Esophagus muscularis mucosa (tissue), 4 donors: ENCODE measurements around the gene ST7L. TPM values are rescaled to one million over a fixed set of nuclear protein-coding genes. Genes with fewer than 3 reads are reported as not detected.
A peak's percentile ranks its signal among the peaks of the same experiment; 100 is the strongest.

Source experiments
- DNase-seq: peaks from one replicate; pipeline ENCODE4 v3.0.0-alpha.2; 2017; ENCODE audit errors: extremely low spot score
- H3K27ac ChIP-seq, 4 donors: fragments of 200-600 bp; sonication (generic); replicated peaks in 1 of 4; 1 replicate in 3 of 4; 2 replicates in 1 of 4; pipeline ENCODE4 v1.5.1; 2016 to 2019; ENCODE audit warnings: mild to moderate bottlenecking in 1 of 4
- H3K27me3 ChIP-seq, 4 donors: fragments of 200-600 bp; sonication (generic); one replicate each; pipeline versions ENCODE4 v1.5.1 to v1.6.0; 2016 to 2019
- H3K36me3 ChIP-seq, 4 donors: fragments of 200-600 bp; sonication (generic); one replicate each; pipeline ENCODE4 v1.5.1; 2016 to 2019
- H3K4me1 ChIP-seq, 4 donors: fragments of 200-600 bp; sonication (generic); one replicate each; pipeline ENCODE4 v1.5.1; 2016 to 2019
- H3K4me3 ChIP-seq, 4 donors: fragments of 200-600 bp; sonication (generic); 1 replicate in 2 of 4; 2 replicates in 2 of 4; pipeline ENCODE4 v1.5.1; 2016 to 2019; ENCODE audit warnings: mild to moderate bottlenecking in 4 of 4, moderate library complexity in 1 of 4
- H3K9me3 ChIP-seq, 4 donors: fragments of 200-600 bp; sonication (generic); 1 replicate in 3 of 4; 2 replicates in 1 of 4; pipeline ENCODE4 v1.5.1; 2016 to 2019
- CTCF ChIP-seq, 3 experiments: fragments of 200-600 bp in 2 of 3; fragments of 450-650 bp in 1 of 3; sonication (generic) in 2 of 3; IDR thresholded peaks; one replicate each; pipeline ENCODE4 v1.5.1; 2017 to 2019; ENCODE audit warnings: antibody characterized with exemption in 3 of 3, mild to moderate bottlenecking in 2 of 3, moderate library complexity in 1 of 3
- EP300 ChIP-seq: sonication (generic); formaldehyde crosslinking; IDR thresholded peaks from one replicate; pipeline ENCODE4 v1.6.1; 2017; ENCODE audit warnings: antibody characterized with exemption
- POLR2A ChIP-seq: fragments of 450-650 bp; IDR thresholded peaks from one replicate; pipeline ENCODE4 v1.6.1; 2017; ENCODE audit warnings: antibody characterized with exemption, moderate library complexity, mild to moderate bottlenecking, low read depth
- POLR2AphosphoS5 ChIP-seq, 2 donors: sonication (generic); formaldehyde crosslinking; IDR thresholded peaks; one replicate each; pipeline ENCODE4 v1.6.1; 2017; ENCODE audit warnings: antibody characterized with exemption in 2 of 2
- WGBS: methylation state at CpG from one replicate; pipeline ENCODE4 v1.1.5; 2018; 5-methylcytosine and 5-hydroxymethylcytosine counted together
- intact Hi-C: fragments of 100-400 bp; cut with DNase I; formaldehyde crosslinking; loops from one replicate; pipeline ENCODE4 v1.15.1; 2023
- total RNA-seq, 4 donors: library from RNA; depleted of rRNA; stranded (reverse); fragments of >200 nt; gene quantifications; one replicate each; pipeline versions ENCODE4 v1.1.0 to v1.2.1, GENCODE V29; 2016

ST7L gene
- total RNA-seq, 4 donors from 2014 or later, result 12.9 to 23.0 (median 21.0) TPM

DNA sequence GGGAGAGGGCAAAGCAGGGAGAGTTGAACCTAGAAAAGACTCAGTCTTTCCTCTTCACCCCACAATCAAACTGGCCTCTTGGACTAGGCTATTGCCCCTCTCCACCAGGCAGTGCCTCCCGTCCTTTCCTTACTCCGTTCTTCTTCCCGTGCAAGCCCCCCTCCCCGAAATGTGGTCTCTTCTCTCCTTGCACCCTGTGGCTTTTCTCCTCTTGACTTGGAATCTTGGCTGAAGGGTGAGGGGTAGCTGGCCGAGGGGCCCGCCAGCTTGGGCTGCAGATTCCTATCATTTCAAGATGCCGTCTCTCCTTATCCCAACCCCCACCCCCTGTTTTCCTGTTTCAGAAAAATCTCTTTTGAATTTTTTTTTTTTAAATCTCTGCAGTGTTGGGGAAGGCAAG is 108.6 kb downstream of the ST7L start:
- DNase-seq, result no peak
- peak overlapping the region in 1 of 4 donors; percentile 72 for H3K4me3 ChIP-seq
- H3K36me3 ChIP-seq, result no peaks in the 10 kb centered on the region
- WGBS, result 91% methylated on average over 7 of the region's 7 CpGs
- TF ChIP-seq POLR2A, result no peak
- no peak for TF ChIP-seq CTCF (IDR thresholded peaks at IDR 0.05)
- no peak for TF ChIP-seq POLR2AphosphoS5 (IDR thresholded peaks at IDR 0.05)
- no peak for TF ChIP-seq EP300
- no peaks in the 10 kb centered on the region for H3K9me3 ChIP-seq
- H3K27ac ChIP-seq, result no peak overlapping the region
- intact Hi-C loops, result no loop called here
- peaks cover 16 to 36% (median 22%) of the 10 kb centered on the region in 4 donors for H3K4me1 ChIP-seq
- H3K27me3 ChIP-seq, result peaks cover 0 to 46% (median 16%) of the 10 kb centered on the region in 4 donors

- DNase-seq, result no peak
- WGBS, result 73% methylated on average over 11 of the region's 16 CpGs
- no peaks in the 10 kb centered on the region for H3K36me3 ChIP-seq
- TF ChIP-seq POLR2AphosphoS5 (IDR thresholded peaks at IDR 0.05) (no peak), EP300 (no peak), POLR2A (no peak), CTCF (IDR thresholded peaks at IDR 0.05) (no peak)
- H3K27me3 ChIP-seq, result peaks cover 0 to 50% (median 16%) of the 10 kb centered on the region in 4 donors
- H3K4me1 ChIP-seq, result peaks cover 14 to 30% (median 21%) of the 10 kb centered on the region in 4 donors
- no peaks in the 10 kb centered on the region for H3K9me3 ChIP-seq
- intact Hi-C loops, result no loop called here
- H3K4me3 ChIP-seq, result peak overlapping the region in 3 of 4 donors; percentile 57 to 72 (median 57)
- H3K27ac ChIP-seq, result peak overlapping the region in 1 of 4 donors; percentile 21
Observed at GRCh38 chr1:112509660-112510178, 109.2 kb downstream of the ST7L start.

GRCh38 chr1:112509005-112509659 is 109.8 kb downstream of the ST7L start:
- no peaks in the 10 kb centered on the region for H3K9me3 ChIP-seq
- H3K27me3 ChIP-seq, result peaks cover 0 to 56% (median 16%) of the 10 kb centered on the region in 4 donors
- 80% methylated on average over 3 of the region's 66 CpGs for WGBS
- H3K4me1 ChIP-seq, result peaks cover 14 to 30% (median 21%) of the 10 kb centered on the region in 4 donors
- H3K36me3 ChIP-seq, result no peaks in the 10 kb centered on the region
- H3K4me3 ChIP-seq, result peak overlapping the region; percentile 57 to 72 (median 58)
- intact Hi-C loops, result no loop called here
- no peak for TF ChIP-seq POLR2A
- TF ChIP-seq CTCF (IDR thresholded peaks at IDR 0.05), result no peak
- no peak for TF ChIP-seq EP300
- TF ChIP-seq POLR2AphosphoS5 (IDR thresholded peaks at IDR 0.05), result no peak
- DNase-seq, result no peak
- H3K27ac ChIP-seq, result peak overlapping the region in 2 of 4 donors; percentile 21 to 25

DNA sequence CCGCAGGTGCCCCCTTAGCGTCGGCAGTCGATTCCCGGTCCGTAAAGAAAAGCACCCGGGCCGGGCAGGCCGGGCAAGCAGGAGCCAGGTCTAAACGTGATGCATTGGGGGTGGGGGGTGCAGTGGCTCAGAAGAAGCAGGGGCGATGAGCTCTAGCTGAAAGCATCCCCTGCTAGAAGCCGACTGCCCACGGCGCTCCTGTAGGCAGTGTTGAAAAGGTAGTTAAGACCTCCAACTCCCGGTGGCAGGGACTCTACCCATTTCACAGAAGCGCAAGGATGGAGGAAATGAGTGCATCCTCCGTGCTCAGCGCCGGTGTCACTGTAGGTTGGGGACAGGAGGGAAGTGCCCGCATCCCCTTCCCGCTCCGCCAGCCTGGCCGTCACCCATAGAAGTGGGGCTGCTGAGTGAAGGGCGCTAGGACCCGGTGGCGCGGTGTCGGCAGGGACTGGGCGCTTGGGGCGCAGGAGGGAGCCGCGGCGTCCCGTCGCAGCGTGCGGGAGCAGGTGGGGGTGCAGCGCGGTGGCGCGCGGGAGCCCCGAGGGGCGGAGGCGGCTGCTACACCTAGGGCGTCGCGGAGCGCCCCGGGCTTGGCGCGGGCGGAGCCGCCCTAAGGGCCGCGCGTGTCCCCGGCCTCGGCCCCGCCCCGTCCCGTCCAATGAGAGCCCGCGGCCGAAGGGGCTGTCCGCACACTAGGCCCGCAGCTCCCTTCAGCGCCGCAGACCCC is 110.5 kb downstream of the ST7L start, which contains the start of gene WNT2B:
TSS of gene WNT2B (plus strand) at position 688 of the 727 bp plus-strand sequence. CDS start 298 bp downstream, outside the sequence.
- TF ChIP-seq CTCF (IDR thresholded peaks at IDR 0.05) (no peak), EP300 (no peak), POLR2A (no peak), POLR2AphosphoS5 (IDR thresholded peaks at IDR 0.05) (no peak)
- intact Hi-C loops, result no loop called here
- H3K27me3 ChIP-seq, result peaks cover 0 to 63% (median 16%) of the 10 kb centered on the region in 4 donors
- H3K4me1 ChIP-seq, result peaks cover 14 to 34% (median 20%) of the 10 kb centered on the region in 4 donors
- peak within 1 kb of the TSS; percentile 57 to 72 (median 58) for H3K4me3 ChIP-seq
- DNase-seq, result no peak
- H3K9me3 ChIP-seq, result no peaks in the 10 kb centered on the region
- H3K36me3 ChIP-seq, result no peaks in the 10 kb centered on the region
- 1% methylated on average over 35 of the region's 69 CpGs for WGBS
- peak within 1 kb of the TSS in 2 of 4 donors; percentile 21 to 25 for H3K27ac ChIP-seq
